H1 (cell line): ENCODE measurements around the gene SLC6A18. TPM values are rescaled to one million over a fixed set of nuclear protein-coding genes. Genes with fewer than 3 reads are reported as not detected.

Experiments
- CTCF ChIA-PET: fragments of 300-600 bp; sonication (Branson Sonifier 250); formaldehyde crosslinking; loops from one replicate; lab custom pipeline; 2021; ENCODE audit not compliant: partially characterized antibody; lab: Charles Lee
- POLR2A ChIA-PET: fragments of 300-600 bp; sonication (Branson Sonifier 250); formaldehyde crosslinking; loops from one replicate; lab custom pipeline; 2021; ENCODE audit warnings: inconsistent platforms; ENCODE audit not compliant: partially characterized antibody; lab: Charles Lee
- DNase-seq, 2 experiments: peaks; one replicate each; pipeline versions ENCODE4 v3.0.0 to v3.0.0-alpha.2; 2010 to 2022; ENCODE audit warnings: low spot score in 2 of 2, low read depth in 1 of 2, mixed read lengths in 1 of 2
- FAIRE-seq: peaks from 2 replicates; lab custom pipeline; 2011; peaks lifted over from hg19 to GRCh38; lab: Jason Lieb, UNC
- H2AFZ ChIP-seq: 2 replicates; pipeline ENCODE4 v1.8.1; 2012; ENCODE audit warnings: low read length, inconsistent platforms
- H2AK5ac ChIP-seq: 2 replicates; pipeline ENCODE4 v1.6.1; 2013; ENCODE audit warnings: low read depth, low read length
- H2BK120ac ChIP-seq: replicated peaks from 2 replicates; pipeline ENCODE3; 2013; ENCODE audit warnings: low read depth, low read length, inconsistent platforms
- H2BK12ac ChIP-seq: 2 replicates; pipeline ENCODE4 v1.6.1; 2013; ENCODE audit warnings: low read depth, low read length
- H2BK15ac ChIP-seq: 2 replicates; pipeline ENCODE4 v1.6.1; 2013; ENCODE audit warnings: low read length
- H2BK20ac ChIP-seq: 2 replicates; pipeline ENCODE4 v1.6.1; 2013; ENCODE audit warnings: low read length
- H2BK5ac ChIP-seq: 2 replicates; pipeline ENCODE4 v1.6.1; 2013; ENCODE audit warnings: low read depth, low read length
- H3K14ac ChIP-seq: 2 replicates; pipeline ENCODE4 v1.6.1; 2013; ENCODE audit warnings: inconsistent platforms; ENCODE audit not compliant: insufficient read length
- H3K18ac ChIP-seq: 2 replicates; pipeline ENCODE4 v1.6.1; 2013; ENCODE audit warnings: low read length; ENCODE audit errors: extremely low read depth
- H3K23ac ChIP-seq: 2 replicates; pipeline ENCODE4 v1.6.1; 2013; ENCODE audit warnings: inconsistent platforms; ENCODE audit not compliant: insufficient read length
- H3K23me2 ChIP-seq: 2 replicates; pipeline ENCODE4 v1.6.1; 2013; ENCODE audit warnings: low read depth, low read length
- H3K27ac ChIP-seq: 2 replicates; pipeline ENCODE4 v1.6.1; 2011; ENCODE audit warnings: low read depth, low read length, inconsistent platforms
- H3K27me3 ChIP-seq, 4 experiments: replicated peaks in 1 of 4; 1 replicate in 1 of 4; 2 replicates in 3 of 4; pipeline versions ENCODE4 v1.6.1 to v1.8.1; 2011 to 2013; ENCODE audit warnings: low read length in 3 of 4, mild to moderate bottlenecking in 3 of 4, inconsistent platforms in 2 of 4, mixed read lengths in 2 of 4, moderate library complexity in 1 of 4; ENCODE audit not compliant: control insufficient read depth in 3 of 4, insufficient read depth in 3 of 4; ENCODE audit errors: extremely low read depth in 1 of 4
- H3K36me3 ChIP-seq, 4 experiments: 2 replicates each; pipeline versions ENCODE4 v1.6.1 to v1.8.1; 2011 to 2013; ENCODE audit warnings: mild to moderate bottlenecking in 4 of 4, low read length in 3 of 4, moderate library complexity in 2 of 4, control low read depth in 1 of 4, inconsistent platforms in 1 of 4; ENCODE audit not compliant: insufficient read depth in 4 of 4, control insufficient read depth in 2 of 4
- H3K4ac ChIP-seq: replicated peaks from 2 replicates; pipeline ENCODE3; 2013; ENCODE audit warnings: low read length, low read depth, mixed read lengths, inconsistent platforms; ENCODE audit not compliant: insufficient read length
- H3K4me1 ChIP-seq, 4 experiments: replicated peaks in 1 of 4; 1 replicate in 1 of 4; 2 replicates in 3 of 4; pipeline versions ENCODE4 v1.6.1 to v1.8.1; 2011 to 2013; ENCODE audit warnings: low read length in 3 of 4, inconsistent platforms in 2 of 4, mixed read lengths in 1 of 4; ENCODE audit not compliant: insufficient read depth in 4 of 4, control insufficient read depth in 3 of 4
- H3K4me2 ChIP-seq, 2 experiments: 2 replicates each; pipeline versions ENCODE4 v1.6.1 to v1.8.1; 2011 to 2013; ENCODE audit warnings: low read depth in 2 of 2, low read length in 2 of 2, control low read depth in 1 of 2, inconsistent platforms in 1 of 2, mild to moderate bottlenecking in 1 of 2; ENCODE audit not compliant: insufficient read depth in 1 of 2
- H3K4me3 ChIP-seq, 4 experiments: fragments of 200-600, 300-600 bp in 1 of 4; sonication (generic), shearing (Covaris generic), sonication (Bioruptor Twin) in 1 of 4; 2 replicates each; pipeline versions ENCODE4 v1.5.1 to v1.8.1; 2011 to 2016; ENCODE audit warnings: low read length in 4 of 4, low read depth in 3 of 4, control low read depth in 2 of 4, inconsistent platforms in 2 of 4, mild to moderate bottlenecking in 2 of 4, mixed read lengths in 1 of 4, moderate library complexity in 1 of 4; ENCODE audit not compliant: insufficient read depth in 2 of 4; ENCODE audit errors: extremely low read depth in 1 of 4
- H3K56ac ChIP-seq: replicated peaks from 2 replicates; pipeline ENCODE3; 2013; ENCODE audit warnings: low read depth, mild to moderate bottlenecking, mixed read lengths, low read length, inconsistent platforms; ENCODE audit not compliant: insufficient read length
- H3K79me1 ChIP-seq: 2 replicates; pipeline ENCODE4 v1.6.1; 2013; ENCODE audit warnings: low read depth, low read length, control low read depth
- H3K79me2 ChIP-seq, 2 experiments: 2 replicates each; pipeline versions ENCODE4 v1.6.1 to v1.8.1; 2012 to 2013; ENCODE audit warnings: low read length in 2 of 2, mild to moderate bottlenecking in 2 of 2, inconsistent platforms in 1 of 2; ENCODE audit not compliant: insufficient read depth in 2 of 2, control insufficient read depth in 1 of 2
- H3K9ac ChIP-seq, 4 experiments: replicated peaks in 1 of 4; 1 replicate in 1 of 4; 2 replicates in 3 of 4; pipeline versions ENCODE4 v1.6.1 to v1.8.1; 2011 to 2013; ENCODE audit warnings: low read depth in 3 of 4, low read length in 3 of 4, control low read depth in 2 of 4, mild to moderate bottlenecking in 2 of 4, moderate library complexity in 2 of 4, inconsistent platforms in 1 of 4; ENCODE audit errors: extremely low read depth in 1 of 4
- H3K9me3 ChIP-seq, 2 experiments: 2 replicates each; pipeline versions ENCODE4 v1.6.1 to v1.8.1; 2012 to 2013; ENCODE audit warnings: mild to moderate bottlenecking in 2 of 2, moderate library complexity in 2 of 2, control low read depth in 1 of 2, inconsistent platforms in 1 of 2, low read depth in 1 of 2, low read length in 1 of 2, mixed read lengths in 1 of 2; ENCODE audit not compliant: insufficient read depth in 2 of 2
- H4K20me1 ChIP-seq, 2 experiments: replicated peaks in 1 of 2; 2 replicates each; pipeline versions ENCODE3 to v1.8.1; 2011 to 2013; ENCODE audit warnings: inconsistent platforms in 2 of 2, low read length in 2 of 2, mild to moderate bottlenecking in 1 of 2; ENCODE audit not compliant: insufficient read depth in 2 of 2, control insufficient read depth in 1 of 2
- H4K5ac ChIP-seq: 2 replicates; pipeline ENCODE4 v1.6.1; 2013; ENCODE audit warnings: low read length, low read depth, mixed read lengths, inconsistent platforms; ENCODE audit not compliant: insufficient read length
- H4K8ac ChIP-seq: 2 replicates; pipeline ENCODE4 v1.8.0; 2013; ENCODE audit warnings: mild to moderate bottlenecking, moderate library complexity, low read length, inconsistent platforms; ENCODE audit not compliant: insufficient read depth; ENCODE audit errors: extremely low read depth
- H4K91ac ChIP-seq: replicated peaks from 2 replicates; pipeline ENCODE3; 2013; ENCODE audit warnings: low read length, mixed read lengths, inconsistent platforms; ENCODE audit not compliant: insufficient read length
- CBX5 ChIP-seq: fragments of 300-800, 300-1000 bp; sonication (generic); IDR thresholded peaks from 2 replicates; pipeline ENCODE4 v1.7.1; 2016; ENCODE audit warnings: antibody characterized with exemption, low read length, low read depth
- CTBP2 ChIP-seq: IDR thresholded peaks from 2 replicates; pipeline ENCODE4 v1.7.0; 2011; ENCODE audit warnings: borderline replicate concordance, mild to moderate bottlenecking, moderate library complexity, mixed read lengths, low read length; ENCODE audit not compliant: insufficient read depth, insufficient read length
- PHF8 ChIP-seq: fragments of 200-600 bp; sonication (generic); conservative IDR thresholded peaks from 2 replicates; pipeline ENCODE4 v1.7.1; 2012; ENCODE audit warnings: low read depth, mild to moderate bottlenecking, inconsistent platforms, low read length, moderate library complexity
- SRF ChIP-seq: IDR thresholded peaks from 2 replicates; pipeline ENCODE4 v1.6.1; 2011; ENCODE audit warnings: mild to moderate bottlenecking, low read depth, low read length, moderate library complexity
- TAF1 ChIP-seq: IDR thresholded peaks from 2 replicates; pipeline ENCODE4 v1.6.1; 2011; ENCODE audit warnings: mild to moderate bottlenecking, low read depth, low read length
- USF2 ChIP-seq: IDR thresholded peaks from 2 replicates; pipeline ENCODE4 v1.6.1; 2011; ENCODE audit warnings: low read length, improper control_type of control experiment
- WGBS, 2 experiments: shearing (Covaris generic) in 1 of 2; methylation state at CpG; one replicate each; pipeline versions ENCODE4 v1.1.6 to v1.1.7; 2013 to 2015; ENCODE audit warnings: low lambda C conversion rate in 2 of 2, mixed read lengths in 2 of 2, inconsistent platforms in 1 of 2, low coverage in 1 of 2, missing lambda C conversion rate in 1 of 2; ENCODE audit not compliant: insufficient replicate concordance in 2 of 2, insufficient coverage in 1 of 2, insufficient read length in 1 of 2; ENCODE audit errors: extremely low coverage in 1 of 2, missing lambda C conversion rate in 1 of 2; 5-methylcytosine and 5-hydroxymethylcytosine counted together
- polyA plus RNA-seq, 7 experiments: library from polyadenylated mRNA; depleted of rRNA in 3 of 7; stranded (reverse) in 5 of 7; unstranded in 2 of 7; fragments of >200 nt in 5 of 7; fragments of 200-250 nt in 2 of 7; gene quantifications; 1 replicate in 5 of 7; 2 replicates in 1 of 7; 4 replicates in 1 of 7; pipeline versions ENCODE4 v1.2.1 to v1.2.3, GENCODE V29; 2011 to 2013; ENCODE audit warnings: missing spikeins in 2 of 7, mixed read lengths in 2 of 7
- total RNA-seq: library from RNA; stranded (reverse); fragmentation: NEBNext Ultra II Directional; extraction: Animal tissue kit (Norgen Biotek cat#: 25700); gene quantifications from 2 replicates; pipeline ENCODE4 v1.2.1, GENCODE V29; 2021

SLC6A18 gene
- total and polyA plus RNA-seq, 2 of the 8 experiments (the other 6 are each of a cell fraction or from before 2014, with no cell fraction given): not detected

DNA sequence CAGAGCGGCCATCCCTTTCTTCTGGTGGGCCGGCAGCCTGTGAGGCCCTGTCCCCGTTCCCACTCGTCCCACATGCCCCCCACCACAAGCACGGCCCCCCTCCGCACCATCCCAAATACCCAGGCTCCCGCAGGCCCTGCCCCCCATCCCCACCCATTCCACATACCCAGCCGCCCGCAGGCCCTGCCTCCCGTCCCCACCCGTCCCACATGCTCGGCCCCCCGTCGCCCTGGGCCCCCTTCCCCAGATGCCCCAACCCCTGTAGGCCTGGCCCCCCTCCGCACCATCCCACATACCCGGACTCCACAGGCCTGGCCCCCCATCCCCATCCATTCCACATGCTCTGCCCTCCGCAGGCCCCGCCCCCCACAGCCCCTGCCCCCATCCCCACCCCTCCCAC is 12.3 kb upstream of the SLC6A18 start:
- H3K27me3 ChIP-seq: no peaks in the 10 kb centered on the region; a peak in 1 of 7 replicates
- H2BK15ac ChIP-seq: no peak overlapping the region
- no peak overlapping the region for H3K18ac ChIP-seq
- DNase-seq: no peak
- H2BK12ac ChIP-seq: no peak overlapping the region
- H2BK5ac ChIP-seq: no peak overlapping the region
- H4K91ac ChIP-seq: no peak overlapping the region
- no peaks in the 10 kb centered on the region for H3K79me2 ChIP-seq
- H4K20me1 ChIP-seq: peaks cover 3 to 6% of the 10 kb centered on the region in 2 experiments
- FAIRE-seq: no peak
- no peak overlapping the region for H2AFZ ChIP-seq
- H4K5ac ChIP-seq: no peak overlapping the region
- no peaks in the 10 kb centered on the region for H3K79me1 ChIP-seq
- no peaks in the 10 kb centered on the region for H3K23me2 ChIP-seq
- no peak overlapping the region for H2BK120ac ChIP-seq
- no peaks in the 10 kb centered on the region for H3K36me3 ChIP-seq
- H3K27ac ChIP-seq: no peak overlapping the region
- POLR2A ChIA-PET: no interaction called here
- CTCF ChIA-PET: no interaction called here
- H3K4me2 ChIP-seq: no peak overlapping the region
- H2BK20ac ChIP-seq: no peak overlapping the region
- no peak overlapping the region for H3K4me3 ChIP-seq
- H3K56ac ChIP-seq: no peak overlapping the region
- no CpG with 5 or more reads among the region's 18 CpGs for WGBS, 2 experiments
- peaks cover 0 to 2% of the 10 kb centered on the region in 2 experiments; a peak in 1 of 4 replicates for H3K9me3 ChIP-seq
- H3K4ac ChIP-seq: no peak overlapping the region
- H3K23ac ChIP-seq: no peak overlapping the region
- no peak overlapping the region for H3K14ac ChIP-seq
- no peak overlapping the region for H3K9ac ChIP-seq
- H3K4me1 ChIP-seq: peaks cover 0 to under 1% (median 0%) of the 10 kb centered on the region in 4 experiments; a peak in 2 of 7 replicates
- TF ChIP-seq USF2 (no peak), PHF8 (no peak), TAF1 (no peak), SRF (no peak), CTBP2 (no peak), CBX5 (no peak)
- TF ChIP-seq, all 59 proteins: peak for 0
- no peak overlapping the region for H4K8ac ChIP-seq
- H2AK5ac ChIP-seq: no peak overlapping the region
